Parathyroid adenoma (tissue), 2 donors: ENCODE results near the gene CD8B2.
"Not testable (repeated sequence)": the region's sequence is repeated elsewhere in the genome, so short reads cannot be mapped to it uniquely, and the experiment has no call there.

Experiments
- H2AFZ ChIP-seq: fragments of 300-600 bp; sonication (generic); one replicate; pipeline ENCODE4 v1.7.0; 2017; ENCODE audit warnings: antibody characterized with exemption, mild to moderate bottlenecking
- H3K27ac ChIP-seq: fragments of 300-600 bp; sonication (generic); one replicate; pipeline ENCODE4 v1.7.0; 2017
- H3K27me3 ChIP-seq: fragments of 300-600 bp; sonication (generic); one replicate; pipeline ENCODE4 v1.7.0; 2017; ENCODE audit warnings: low read length; ENCODE audit not compliant: control insufficient read depth, insufficient read depth
- H3K36me3 ChIP-seq: fragments of 300-600 bp; sonication (generic); one replicate; pipeline ENCODE4 v1.7.0; 2017; ENCODE audit warnings: low read length; ENCODE audit not compliant: control insufficient read depth, insufficient read depth
- H3K4me1 ChIP-seq: fragments of 300-600 bp; sonication (generic); one replicate; pipeline ENCODE4 v1.7.0; 2017; ENCODE audit warnings: control low read depth
- H3K4me2 ChIP-seq: fragments of 300-600 bp; sonication (generic); one replicate; pipeline ENCODE4 v1.7.0; 2017; ENCODE audit warnings: low read length
- H3K4me3 ChIP-seq: fragments of 300-600 bp; sonication (generic); one replicate; pipeline ENCODE4 v1.7.0; 2017; ENCODE audit warnings: low read depth, low read length
- H3K79me2 ChIP-seq: fragments of 300-600 bp; sonication (generic); one replicate; pipeline ENCODE4 v1.7.0; 2017; ENCODE audit warnings: control low read depth
- H3K9ac ChIP-seq: fragments of 300-600 bp; sonication (generic); one replicate; pipeline ENCODE4 v1.7.0; 2017; ENCODE audit warnings: mild to moderate bottlenecking
- H3K9me3 ChIP-seq: fragments of 300-600 bp; sonication (generic); one replicate; pipeline ENCODE4 v1.7.0; 2017; ENCODE audit warnings: low read length; ENCODE audit not compliant: control insufficient read depth
- CTCF ChIP-seq: fragments of 300-600 bp; sonication (generic); IDR thresholded peaks from one replicate; pipeline ENCODE4 v1.7.0; 2017; ENCODE audit warnings: antibody characterized with exemption, mild to moderate bottlenecking
- donor health status: primary hyperparathyroidism.

The CD8B2 gene

GRCh38 chr2:106561803-106562202, 74.6 kb downstream of the CD8B2 start:
- Histone ChIP-seq H3K4me2 (no peak overlapping the region), H3K4me1 (peaks cover 14% of the 10 kb centered on the region), H3K79me2 (no peaks in the 10 kb centered on the region), H2AFZ (peak overlapping the region; percentile 24), H3K36me3 (no peaks in the 10 kb centered on the region), H3K27ac (no peak overlapping the region), H3K4me3 (no peak overlapping the region), H3K27me3 (no peaks in the 10 kb centered on the region), H3K9me3 (no peaks in the 10 kb centered on the region), H3K9ac (no peak overlapping the region)
- TF ChIP-seq CTCF = no peak

- no peak for TF ChIP-seq CTCF
- H3K9me3 ChIP-seq = no peaks in the 10 kb centered on the region
- H3K4me2 ChIP-seq = no peak overlapping the region
- H3K27me3 ChIP-seq = no peaks in the 10 kb centered on the region
- H3K9ac ChIP-seq = no peak overlapping the region
- no peak overlapping the region for H3K4me3 ChIP-seq
- H3K79me2 ChIP-seq = no peaks in the 10 kb centered on the region
- no peak overlapping the region for H3K27ac ChIP-seq
- H3K4me1 ChIP-seq = peaks cover 14% of the 10 kb centered on the region
- peak overlapping the region; percentile 59 for H2AFZ ChIP-seq
- no peaks in the 10 kb centered on the region for H3K36me3 ChIP-seq
Observed at GRCh38 chr2:106562268-106563186, 75.4 kb downstream of the CD8B2 start.

GRCh38 chr2:106563195-106563594, 76.0 kb downstream of the CD8B2 start:
- H3K9me3 ChIP-seq = no peaks in the 10 kb centered on the region
- no peak overlapping the region for H3K4me2 ChIP-seq
- no peak overlapping the region for H3K9ac ChIP-seq
- peak; percentile 42 for TF ChIP-seq CTCF
- no peak overlapping the region for H3K4me3 ChIP-seq
- no peaks in the 10 kb centered on the region for H3K27me3 ChIP-seq
- peaks cover 14% of the 10 kb centered on the region for H3K4me1 ChIP-seq
- H2AFZ ChIP-seq = peak overlapping the region; percentile 59
- no peak overlapping the region for H3K27ac ChIP-seq
- H3K36me3 ChIP-seq = no peaks in the 10 kb centered on the region
- H3K79me2 ChIP-seq = no peaks in the 10 kb centered on the region

- no peaks in the 10 kb centered on the region for H3K79me2 ChIP-seq
- no peak overlapping the region for H3K4me3 ChIP-seq
- H3K9me3 ChIP-seq = no peaks in the 10 kb centered on the region
- H3K4me1 ChIP-seq = peaks cover 14% of the 10 kb centered on the region
- H3K36me3 ChIP-seq = no peaks in the 10 kb centered on the region
- H3K9ac ChIP-seq = no peak overlapping the region
- H2AFZ ChIP-seq = peak overlapping the region; percentile 67
- H3K27ac ChIP-seq = no peak overlapping the region
- TF ChIP-seq CTCF = no peak
- H3K27me3 ChIP-seq = no peaks in the 10 kb centered on the region
- H3K4me2 ChIP-seq = no peak overlapping the region
Observed at GRCh38 chr2:106565599-106565998, 78.4 kb downstream of the CD8B2 start.

- Histone ChIP-seq H3K9me3 (no peaks in the 10 kb centered on the region), H3K27ac (no peak overlapping the region), H3K4me2 (no peak overlapping the region), H3K27me3 (no peaks in the 10 kb centered on the region), H3K36me3 (no peaks in the 10 kb centered on the region), H3K4me3 (no peak overlapping the region), H3K9ac (no peak overlapping the region), H2AFZ (peak overlapping the region; percentile 67), H3K79me2 (no peaks in the 10 kb centered on the region), H3K4me1 (peaks cover 14% of the 10 kb centered on the region)
- no peak for TF ChIP-seq CTCF
Observed at GRCh38 chr2:106566050-106566449, 78.9 kb downstream of the CD8B2 start.

- Histone ChIP-seq H3K4me1 (peaks cover 14% of the 10 kb centered on the region), H2AFZ (peak overlapping the region; percentile 67)
- H3K27ac ChIP-seq, H3K36me3 ChIP-seq, H3K27me3 ChIP-seq, H3K4me3 ChIP-seq, H3K9me3 ChIP-seq, H3K4me2 ChIP-seq, H3K9ac ChIP-seq, H3K79me2 ChIP-seq: not testable (repeated sequence)
Observed at GRCh38 chr2:106566484-106566883, 79.3 kb downstream of the CD8B2 start.
